H9 (cell line): ENCODE results near the gene CBLB. TPM values are rescaled to one million over a fixed set of nuclear protein-coding genes. Genes with fewer than 3 reads are reported as not detected.

Source experiments
- DNase-seq: peaks from one replicate; pipeline ENCODE4 v3.0.0-alpha.2; 2017
- H2AFZ ChIP-seq: one replicate; pipeline ENCODE4 v1.6.1; 2013; ENCODE audit warnings: mild to moderate bottlenecking, low read length, control low read depth, moderate library complexity
- H2AK5ac ChIP-seq: 2 replicates; pipeline ENCODE4 v1.6.1; 2013; ENCODE audit warnings: low read length, control low read depth, mixed read lengths; ENCODE audit not compliant: insufficient read length
- H2BK120ac ChIP-seq: one replicate; pipeline ENCODE4 v1.6.1; 2013; ENCODE audit warnings: low read depth, mild to moderate bottlenecking, low read length, control low read depth, inconsistent platforms; ENCODE audit not compliant: poor library complexity, severe bottlenecking
- H2BK12ac ChIP-seq: 2 replicates; pipeline ENCODE4 v1.6.1; 2013; ENCODE audit warnings: low read length, control low read depth, mixed read lengths, low read depth; ENCODE audit not compliant: insufficient read length
- H2BK15ac ChIP-seq: 2 replicates; pipeline ENCODE4 v1.6.1; 2013; ENCODE audit warnings: low read depth, low read length, control low read depth
- H2BK20ac ChIP-seq: one replicate; pipeline ENCODE4 v1.6.1; 2013; ENCODE audit warnings: low read depth, mild to moderate bottlenecking, low read length, control low read depth, inconsistent platforms; ENCODE audit not compliant: poor library complexity, severe bottlenecking
- H2BK5ac ChIP-seq: 2 replicates; pipeline ENCODE4 v1.6.1; 2013; ENCODE audit warnings: low read length, control low read depth, mixed read lengths; ENCODE audit not compliant: insufficient read length
- H3K14ac ChIP-seq: 2 replicates; pipeline ENCODE4 v1.6.1; 2013; ENCODE audit warnings: low read length, control low read depth; ENCODE audit not compliant: insufficient read depth
- H3K18ac ChIP-seq: 2 replicates; pipeline ENCODE4 v1.6.1; 2013; ENCODE audit warnings: low read depth, mild to moderate bottlenecking, mixed read lengths, low read length, control low read depth; ENCODE audit not compliant: insufficient read length
- H3K23ac ChIP-seq: 2 replicates; pipeline ENCODE4 v1.6.1; 2013; ENCODE audit warnings: low read length, control low read depth, mixed read lengths, low read depth; ENCODE audit not compliant: insufficient read length
- H3K23me2 ChIP-seq: 2 replicates; pipeline ENCODE4 v1.6.1; 2013; ENCODE audit warnings: low read depth, mild to moderate bottlenecking, mixed read lengths, low read length, control low read depth; ENCODE audit not compliant: insufficient read length, poor library complexity, severe bottlenecking
- H3K27ac ChIP-seq: 2 replicates; pipeline ENCODE4 v1.5.1; 2013; ENCODE audit warnings: low read length, control low read depth, mixed read lengths, low read depth; ENCODE audit not compliant: insufficient read length
- H3K27me3 ChIP-seq: 2 replicates; pipeline ENCODE4 v1.6.1; 2013; ENCODE audit warnings: low read length, control low read depth, inconsistent platforms; ENCODE audit not compliant: insufficient read depth
- H3K4ac ChIP-seq: 2 replicates; pipeline ENCODE4 v1.6.1; 2013; ENCODE audit warnings: low read depth, mild to moderate bottlenecking, control low read depth, inconsistent platforms, low read length, moderate library complexity
- H3K4me1 ChIP-seq: 2 replicates; pipeline ENCODE4 v1.6.1; 2013; ENCODE audit warnings: low read length, control low read depth, inconsistent platforms; ENCODE audit not compliant: insufficient read depth
- H3K4me2 ChIP-seq: 2 replicates; pipeline ENCODE4 v1.6.1; 2013; ENCODE audit warnings: low read length, control low read depth, mixed read lengths; ENCODE audit not compliant: insufficient read length, insufficient read depth
- H3K56ac ChIP-seq: 2 replicates; pipeline ENCODE4 v1.6.1; 2013; ENCODE audit warnings: low read depth, mild to moderate bottlenecking, mixed read lengths, low read length, control low read depth; ENCODE audit not compliant: insufficient read length
- H3K79me1 ChIP-seq: 2 replicates; pipeline ENCODE4 v1.6.1; 2013; ENCODE audit warnings: low read depth, mild to moderate bottlenecking, moderate library complexity, low read length, control low read depth, inconsistent platforms; ENCODE audit not compliant: insufficient read depth, poor library complexity, severe bottlenecking
- H3K79me2 ChIP-seq: 2 replicates; pipeline ENCODE4 v1.6.1; 2013; ENCODE audit warnings: low read length, control low read depth, inconsistent platforms; ENCODE audit not compliant: insufficient read depth
- H3K9ac ChIP-seq: 2 replicates; pipeline ENCODE4 v1.6.1; 2013; ENCODE audit warnings: low read length, control low read depth, mixed read lengths; ENCODE audit not compliant: insufficient read length; ENCODE audit errors: extremely low read depth
- H3K9me3 ChIP-seq: one replicate; pipeline ENCODE4 v1.6.1; 2013; ENCODE audit warnings: low read depth, low read length, inconsistent platforms; ENCODE audit not compliant: control insufficient read depth
- H3T11ph ChIP-seq: one replicate; pipeline ENCODE4 v1.6.1; 2013; ENCODE audit warnings: mild to moderate bottlenecking, low read length, control low read depth, inconsistent platforms
- H4K20me1 ChIP-seq: one replicate; pipeline ENCODE4 v1.6.1; 2013; ENCODE audit not compliant: control insufficient read depth, insufficient read length, insufficient read depth
- H4K5ac ChIP-seq: 2 replicates; pipeline ENCODE4 v1.6.1; 2013; ENCODE audit warnings: low read depth, mild to moderate bottlenecking, mixed read lengths, low read length, control low read depth; ENCODE audit not compliant: insufficient read length
- H4K8ac ChIP-seq: replicated peaks from 2 replicates; pipeline ENCODE4 v1.6.1; 2013; ENCODE audit warnings: low read length, control low read depth, mixed read lengths, low read depth; ENCODE audit not compliant: insufficient read length
- H4K91ac ChIP-seq: 2 replicates; pipeline ENCODE4 v1.6.1; 2013; ENCODE audit warnings: low read depth, mild to moderate bottlenecking, moderate library complexity, mixed read lengths, low read length, control low read depth; ENCODE audit not compliant: insufficient read length
- H3K27ac Mint-ChIP-seq, 3 experiments: 2 replicates in 2 of 3; 3 replicates in 1 of 3; pipeline ENCODE4 v1.8.0; 2020 to 2021; ENCODE audit warnings: mixed read lengths in 3 of 3, mild to moderate bottlenecking in 1 of 3, moderate library complexity in 1 of 3
- H3K27me3 Mint-ChIP-seq: 2 replicates; pipeline ENCODE4 v1.8.0; 2021; ENCODE audit warnings: low read depth, mild to moderate bottlenecking, moderate library complexity, mixed read lengths
- H3K36me3 Mint-ChIP-seq, 3 experiments: 2 replicates in 2 of 3; 3 replicates in 1 of 3; pipeline ENCODE4 v1.8.0; 2020 to 2021; ENCODE audit warnings: low read depth in 3 of 3, mixed read lengths in 3 of 3; ENCODE audit not compliant: insufficient read depth in 1 of 3
- H3K4me1 Mint-ChIP-seq, 2 experiments: 2 replicates each; pipeline ENCODE4 v1.8.0; 2020; ENCODE audit warnings: mixed read lengths in 2 of 2
- H3K4me3 Mint-ChIP-seq, 2 experiments: 2 replicates in 1 of 2; 3 replicates in 1 of 2; pipeline ENCODE4 v1.8.0; 2020 to 2021; ENCODE audit warnings: mild to moderate bottlenecking in 2 of 2, mixed read lengths in 2 of 2, moderate library complexity in 1 of 2
- H3K9me3 Mint-ChIP-seq, 2 experiments: 2 replicates in 1 of 2; 3 replicates in 1 of 2; pipeline ENCODE4 v1.8.0; 2020; ENCODE audit warnings: mild to moderate bottlenecking in 2 of 2, mixed read lengths in 2 of 2, moderate library complexity in 1 of 2
- CTCF ChIP-seq: fragments of 200-600 bp; sonication (generic); conservative IDR thresholded peaks from 3 replicates; pipeline ENCODE4 v1.8.0; 2021; ENCODE audit warnings: antibody characterized with exemption, mild to moderate bottlenecking
- WGBS: extraction: QIAGEN DNeasy Blood & Tissue Kit; methylation state at CpG from one replicate; pipeline ENCODE4 v1.1.7; 2013; ENCODE audit warnings: missing lambda C conversion rate, low lambda C conversion rate, mixed read lengths; ENCODE audit not compliant: insufficient read length; ENCODE audit errors: extremely low coverage; 5-methylcytosine and 5-hydroxymethylcytosine counted together
- total RNA-seq: library from RNA; stranded (reverse); gene quantifications from 2 replicates; pipeline ENCODE4 v1.2.1, GENCODE V29; 2021

CBLB gene
- total RNA-seq, 1 experiment from 2014 or later, result 25.7 TPM

GRCh38 chr3:105798381-105798934, 70.4 kb downstream of the CBLB start:
- H2BK120ac ChIP-seq, result no peak overlapping the region
- no peaks in the 10 kb centered on the region for H3K23me2 ChIP-seq
- no peaks in the 10 kb centered on the region for H3K79me1 ChIP-seq
- H2BK12ac ChIP-seq, result no peak overlapping the region
- no peak overlapping the region for H3K18ac ChIP-seq
- H3K9me3 ChIP-seq, result no peaks in the 10 kb centered on the region
- no peak overlapping the region for H3K56ac ChIP-seq
- Mint-ChIP-seq H3K4me3 (no peak overlapping the region), H3K9me3 (peaks cover 0 to 7% of the 10 kb centered on the region in 2 experiments; a peak in 3 of 5 replicates), H3K36me3 (peaks cover 0 to 7% (median 4%) of the 10 kb centered on the region in 3 experiments; a peak in 3 of 7 replicates), H3K27ac (peak overlapping the region; percentile 30 to 89 (median 48); a peak in 4 of 7 replicates), H3K4me1 (peaks cover 44 to 51% of the 10 kb centered on the region in 2 experiments), H3K27me3 (no peaks in the 10 kb centered on the region)
- H3K4ac ChIP-seq, result no peak overlapping the region
- no peaks in the 10 kb centered on the region for H4K20me1 ChIP-seq
- H4K8ac ChIP-seq, result no peak overlapping the region
- no peak overlapping the region for H4K91ac ChIP-seq
- H2AFZ ChIP-seq, result no peak overlapping the region
- peak overlapping the region; percentile 39 for H3K27ac ChIP-seq
- H3K4me2 ChIP-seq, result peak overlapping the region; percentile 37
- H3K27me3 ChIP-seq, result no peaks in the 10 kb centered on the region
- H3K14ac ChIP-seq, result no peak overlapping the region
- H2BK5ac ChIP-seq, result no peak overlapping the region
- no peak for DNase-seq
- no peak overlapping the region for H2BK15ac ChIP-seq
- H3K23ac ChIP-seq, result no peak overlapping the region
- H3K79me2 ChIP-seq, result peaks cover 2% of the 10 kb centered on the region; the same call in 1 of the 2 replicates
- H3K4me1 ChIP-seq, result peaks cover 6% of the 10 kb centered on the region; the same call in 1 of the 2 replicates
- H3K9ac ChIP-seq, result no peak overlapping the region
- no peak overlapping the region for H3T11ph ChIP-seq
- H2AK5ac ChIP-seq, result no peak overlapping the region
- H2BK20ac ChIP-seq, result no peak overlapping the region
- H4K5ac ChIP-seq, result no peak overlapping the region
- WGBS, result no CpG with 5 or more reads among the region's 1 CpG
- no peak for TF ChIP-seq CTCF
